H1 (cell line): ENCODE measurements around the gene FBXO46. TPM values are rescaled to one million over a fixed set of nuclear protein-coding genes. Genes with fewer than 3 reads are reported as not detected.
A peak's percentile ranks its signal among the peaks of the same experiment; 100 is the strongest.

Source experiments
- CTCF ChIA-PET: fragments of 300-600 bp; sonication (Branson Sonifier 250); formaldehyde crosslinking; loops from one replicate; lab custom pipeline; 2021; ENCODE audit not compliant: partially characterized antibody; lab: Charles Lee
- POLR2A ChIA-PET: fragments of 300-600 bp; sonication (Branson Sonifier 250); formaldehyde crosslinking; loops from one replicate; lab custom pipeline; 2021; ENCODE audit warnings: inconsistent platforms; ENCODE audit not compliant: partially characterized antibody; lab: Charles Lee
- DNase-seq, 2 experiments: peaks; one replicate each; pipeline versions ENCODE4 v3.0.0 to v3.0.0-alpha.2; 2010 to 2022; ENCODE audit warnings: low spot score in 2 of 2, low read depth in 1 of 2, mixed read lengths in 1 of 2
- FAIRE-seq: peaks from 2 replicates; lab custom pipeline; 2011; peaks lifted over from hg19 to GRCh38; lab: Jason Lieb, UNC
- H2AFZ ChIP-seq: 2 replicates; pipeline ENCODE4 v1.8.1; 2012; ENCODE audit warnings: low read length, inconsistent platforms
- H2AK5ac ChIP-seq: 2 replicates; pipeline ENCODE4 v1.6.1; 2013; ENCODE audit warnings: low read depth, low read length
- H2BK120ac ChIP-seq: replicated peaks from 2 replicates; pipeline ENCODE3; 2013; ENCODE audit warnings: low read depth, low read length, inconsistent platforms
- H2BK12ac ChIP-seq: 2 replicates; pipeline ENCODE4 v1.6.1; 2013; ENCODE audit warnings: low read depth, low read length
- H2BK15ac ChIP-seq: 2 replicates; pipeline ENCODE4 v1.6.1; 2013; ENCODE audit warnings: low read length
- H2BK20ac ChIP-seq: 2 replicates; pipeline ENCODE4 v1.6.1; 2013; ENCODE audit warnings: low read length
- H2BK5ac ChIP-seq: 2 replicates; pipeline ENCODE4 v1.6.1; 2013; ENCODE audit warnings: low read depth, low read length
- H3K14ac ChIP-seq: 2 replicates; pipeline ENCODE4 v1.6.1; 2013; ENCODE audit warnings: inconsistent platforms; ENCODE audit not compliant: insufficient read length
- H3K18ac ChIP-seq: 2 replicates; pipeline ENCODE4 v1.6.1; 2013; ENCODE audit warnings: low read length; ENCODE audit errors: extremely low read depth
- H3K23ac ChIP-seq: 2 replicates; pipeline ENCODE4 v1.6.1; 2013; ENCODE audit warnings: inconsistent platforms; ENCODE audit not compliant: insufficient read length
- H3K23me2 ChIP-seq: 2 replicates; pipeline ENCODE4 v1.6.1; 2013; ENCODE audit warnings: low read depth, low read length
- H3K27ac ChIP-seq: 2 replicates; pipeline ENCODE4 v1.6.1; 2011; ENCODE audit warnings: low read depth, low read length, inconsistent platforms
- H3K27me3 ChIP-seq, 4 experiments: replicated peaks in 1 of 4; 1 replicate in 1 of 4; 2 replicates in 3 of 4; pipeline versions ENCODE4 v1.6.1 to v1.8.1; 2011 to 2013; ENCODE audit warnings: low read length in 3 of 4, mild to moderate bottlenecking in 3 of 4, inconsistent platforms in 2 of 4, mixed read lengths in 2 of 4, moderate library complexity in 1 of 4; ENCODE audit not compliant: control insufficient read depth in 3 of 4, insufficient read depth in 3 of 4; ENCODE audit errors: extremely low read depth in 1 of 4
- H3K36me3 ChIP-seq, 4 experiments: 2 replicates each; pipeline versions ENCODE4 v1.6.1 to v1.8.1; 2011 to 2013; ENCODE audit warnings: mild to moderate bottlenecking in 4 of 4, low read length in 3 of 4, moderate library complexity in 2 of 4, control low read depth in 1 of 4, inconsistent platforms in 1 of 4; ENCODE audit not compliant: insufficient read depth in 4 of 4, control insufficient read depth in 2 of 4
- H3K4ac ChIP-seq: replicated peaks from 2 replicates; pipeline ENCODE3; 2013; ENCODE audit warnings: low read length, low read depth, mixed read lengths, inconsistent platforms; ENCODE audit not compliant: insufficient read length
- H3K4me1 ChIP-seq, 4 experiments: replicated peaks in 1 of 4; 1 replicate in 1 of 4; 2 replicates in 3 of 4; pipeline versions ENCODE4 v1.6.1 to v1.8.1; 2011 to 2013; ENCODE audit warnings: low read length in 3 of 4, inconsistent platforms in 2 of 4, mixed read lengths in 1 of 4; ENCODE audit not compliant: insufficient read depth in 4 of 4, control insufficient read depth in 3 of 4
- H3K4me2 ChIP-seq, 2 experiments: 2 replicates each; pipeline versions ENCODE4 v1.6.1 to v1.8.1; 2011 to 2013; ENCODE audit warnings: low read depth in 2 of 2, low read length in 2 of 2, control low read depth in 1 of 2, inconsistent platforms in 1 of 2, mild to moderate bottlenecking in 1 of 2; ENCODE audit not compliant: insufficient read depth in 1 of 2
- H3K4me3 ChIP-seq, 4 experiments: fragments of 200-600, 300-600 bp in 1 of 4; sonication (generic), shearing (Covaris generic), sonication (Bioruptor Twin) in 1 of 4; 2 replicates each; pipeline versions ENCODE4 v1.5.1 to v1.8.1; 2011 to 2016; ENCODE audit warnings: low read length in 4 of 4, low read depth in 3 of 4, control low read depth in 2 of 4, inconsistent platforms in 2 of 4, mild to moderate bottlenecking in 2 of 4, mixed read lengths in 1 of 4, moderate library complexity in 1 of 4; ENCODE audit not compliant: insufficient read depth in 2 of 4; ENCODE audit errors: extremely low read depth in 1 of 4
- H3K56ac ChIP-seq: replicated peaks from 2 replicates; pipeline ENCODE3; 2013; ENCODE audit warnings: low read depth, mild to moderate bottlenecking, mixed read lengths, low read length, inconsistent platforms; ENCODE audit not compliant: insufficient read length
- H3K79me1 ChIP-seq: 2 replicates; pipeline ENCODE4 v1.6.1; 2013; ENCODE audit warnings: low read depth, low read length, control low read depth
- H3K79me2 ChIP-seq, 2 experiments: 2 replicates each; pipeline versions ENCODE4 v1.6.1 to v1.8.1; 2012 to 2013; ENCODE audit warnings: low read length in 2 of 2, mild to moderate bottlenecking in 2 of 2, inconsistent platforms in 1 of 2; ENCODE audit not compliant: insufficient read depth in 2 of 2, control insufficient read depth in 1 of 2
- H3K9ac ChIP-seq, 4 experiments: replicated peaks in 1 of 4; 1 replicate in 1 of 4; 2 replicates in 3 of 4; pipeline versions ENCODE4 v1.6.1 to v1.8.1; 2011 to 2013; ENCODE audit warnings: low read depth in 3 of 4, low read length in 3 of 4, control low read depth in 2 of 4, mild to moderate bottlenecking in 2 of 4, moderate library complexity in 2 of 4, inconsistent platforms in 1 of 4; ENCODE audit errors: extremely low read depth in 1 of 4
- H3K9me3 ChIP-seq, 2 experiments: 2 replicates each; pipeline versions ENCODE4 v1.6.1 to v1.8.1; 2012 to 2013; ENCODE audit warnings: mild to moderate bottlenecking in 2 of 2, moderate library complexity in 2 of 2, control low read depth in 1 of 2, inconsistent platforms in 1 of 2, low read depth in 1 of 2, low read length in 1 of 2, mixed read lengths in 1 of 2; ENCODE audit not compliant: insufficient read depth in 2 of 2
- H4K20me1 ChIP-seq, 2 experiments: replicated peaks in 1 of 2; 2 replicates each; pipeline versions ENCODE3 to v1.8.1; 2011 to 2013; ENCODE audit warnings: inconsistent platforms in 2 of 2, low read length in 2 of 2, mild to moderate bottlenecking in 1 of 2; ENCODE audit not compliant: insufficient read depth in 2 of 2, control insufficient read depth in 1 of 2
- H4K5ac ChIP-seq: 2 replicates; pipeline ENCODE4 v1.6.1; 2013; ENCODE audit warnings: low read length, low read depth, mixed read lengths, inconsistent platforms; ENCODE audit not compliant: insufficient read length
- H4K8ac ChIP-seq: 2 replicates; pipeline ENCODE4 v1.8.0; 2013; ENCODE audit warnings: mild to moderate bottlenecking, moderate library complexity, low read length, inconsistent platforms; ENCODE audit not compliant: insufficient read depth; ENCODE audit errors: extremely low read depth
- H4K91ac ChIP-seq: replicated peaks from 2 replicates; pipeline ENCODE3; 2013; ENCODE audit warnings: low read length, mixed read lengths, inconsistent platforms; ENCODE audit not compliant: insufficient read length
- CTCF ChIP-seq, 3 experiments: IDR thresholded peaks; 1 replicate in 2 of 3; 2 replicates in 1 of 3; pipeline versions ENCODE4 v1.5.1 to v1.6.1; 2011; ENCODE audit warnings: low read length in 3 of 3, mild to moderate bottlenecking in 3 of 3, inconsistent platforms in 2 of 3, low read depth in 1 of 3, moderate library complexity in 1 of 3; ENCODE audit not compliant: insufficient read depth in 1 of 3; ENCODE audit errors: control extremely low read depth in 1 of 3
- POLR2A ChIP-seq, 2 experiments: IDR thresholded peaks; 1 replicate in 1 of 2; 2 replicates in 1 of 2; pipeline ENCODE4 v1.6.1; 2011; ENCODE audit warnings: low read depth in 2 of 2, low read length in 2 of 2, mild to moderate bottlenecking in 2 of 2; ENCODE audit errors: control extremely low read depth in 1 of 2
- RAD21 ChIP-seq, 2 experiments: IDR thresholded peaks in 1 of 2; conservative IDR thresholded peaks in 1 of 2; 2 replicates each; pipeline ENCODE4 v1.6.1; 2011; ENCODE audit warnings: low read depth in 2 of 2, low read length in 2 of 2, improper control_type of control experiment in 1 of 2, inconsistent platforms in 1 of 2, mild to moderate bottlenecking in 1 of 2, moderate library complexity in 1 of 2
- WGBS, 2 experiments: shearing (Covaris generic) in 1 of 2; methylation state at CpG; one replicate each; pipeline versions ENCODE4 v1.1.6 to v1.1.7; 2013 to 2015; ENCODE audit warnings: low lambda C conversion rate in 2 of 2, mixed read lengths in 2 of 2, inconsistent platforms in 1 of 2, low coverage in 1 of 2, missing lambda C conversion rate in 1 of 2; ENCODE audit not compliant: insufficient replicate concordance in 2 of 2, insufficient coverage in 1 of 2, insufficient read length in 1 of 2; ENCODE audit errors: extremely low coverage in 1 of 2, missing lambda C conversion rate in 1 of 2; 5-methylcytosine and 5-hydroxymethylcytosine counted together
- polyA plus RNA-seq, 7 experiments: library from polyadenylated mRNA; depleted of rRNA in 3 of 7; stranded (reverse) in 5 of 7; unstranded in 2 of 7; fragments of >200 nt in 5 of 7; fragments of 200-250 nt in 2 of 7; gene quantifications; 1 replicate in 5 of 7; 2 replicates in 1 of 7; 4 replicates in 1 of 7; pipeline versions ENCODE4 v1.2.1 to v1.2.3, GENCODE V29; 2011 to 2013; ENCODE audit warnings: missing spikeins in 2 of 7, mixed read lengths in 2 of 7
- total RNA-seq: library from RNA; stranded (reverse); fragmentation: NEBNext Ultra II Directional; extraction: Animal tissue kit (Norgen Biotek cat#: 25700); gene quantifications from 2 replicates; pipeline ENCODE4 v1.2.1, GENCODE V29; 2021

FBXO46 gene
- total and polyA plus RNA-seq, 2 of the 8 experiments (the other 6 are each of a cell fraction or from before 2014, with no cell fraction given) = 11.2 to 38.9 TPM

DNA sequence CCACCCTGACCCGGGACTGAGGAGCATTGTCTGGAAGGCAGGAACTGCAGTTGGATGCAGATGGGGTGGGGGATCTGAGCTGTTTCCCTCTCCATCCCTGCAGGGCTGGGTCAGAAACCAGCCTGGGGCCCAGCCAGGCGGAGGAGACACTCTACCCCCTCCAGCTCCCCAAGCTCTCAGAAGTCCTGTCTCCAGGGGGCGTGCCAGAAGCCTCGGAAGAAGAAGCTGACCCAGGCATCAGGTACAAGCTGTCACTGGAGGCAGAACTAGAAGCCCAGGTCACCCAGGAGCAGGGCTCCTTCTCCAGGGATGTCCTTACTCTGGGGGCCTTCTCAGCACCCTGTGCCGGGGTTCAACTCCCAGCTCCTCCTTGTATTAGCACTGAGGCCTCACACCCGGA is 22.9 kb upstream of the FBXO46 start:
- no peak overlapping the region for H3K4me2 ChIP-seq
- WGBS, 2 experiments = 65% methylated on average over 6 of the region's 6 CpGs; no CpG with 5 or more reads in 1 of the 2 experiments
- TF ChIP-seq RAD21 (IDR thresholded peaks at IDR 0.05 in 1 of 2, conservative IDR thresholded peaks at IDR 0.05 in 1 of 2; ENCODE audit: low read depth in 2 of 2, low read length in 2 of 2) (peak; percentile 17 to 39; a peak in 3 of 4 replicates), CTCF (IDR thresholded peaks at IDR 0.05; ENCODE audit: control extremely low read depth in 1 of 3, insufficient read depth in 1 of 3, low read depth in 1 of 3, low read length in 3 of 3) (peak; percentile 35 to 55 (median 39); a peak in 3 of 4 replicates), POLR2A (IDR thresholded peaks at IDR 0.05; ENCODE audit: control extremely low read depth in 1 of 2, low read depth in 2 of 2, low read length in 2 of 2) (no peak)
- H2AFZ ChIP-seq = no peak overlapping the region; the same call in 1 of the 2 replicates
- no peak overlapping the region for H3K18ac ChIP-seq
- no peak overlapping the region for H3K14ac ChIP-seq
- peaks cover 2% of the 10 kb centered on the region; the same call in 1 of the 2 replicates for H3K23me2 ChIP-seq
- no peaks in the 10 kb centered on the region for H3K9me3 ChIP-seq
- no peak overlapping the region for H2BK120ac ChIP-seq
- H3K27ac ChIP-seq = no peak overlapping the region
- H3K4ac ChIP-seq = no peak overlapping the region
- no peak overlapping the region for H2AK5ac ChIP-seq
- H4K5ac ChIP-seq = no peak overlapping the region
- H2BK20ac ChIP-seq = no peak overlapping the region
- H3K27me3 ChIP-seq = no peaks in the 10 kb centered on the region
- H4K8ac ChIP-seq = peak overlapping the region; percentile 45; the same call in 1 of the 2 replicates
- H2BK12ac ChIP-seq = peak overlapping the region; percentile 50; the same call in 1 of the 2 replicates
- H3K56ac ChIP-seq = no peak overlapping the region
- ChIA-PET POLR2A (interaction anchor here (0.6 to 12.9 kb wide), 4 partner anchors 15 to 40 kb away, joined by 3 to 153 read pairs (median 4); partner anchors contain the start of genes FBXO46 and SIX5), CTCF (interaction anchor here (0.6 to 3.0 kb wide), 15 partner anchors 9 to 61 kb away, joined by 3 to 16 read pairs (median 7); partner anchors contain the start of genes MEIOSIN and QPCTL)
- no peak overlapping the region for H3K23ac ChIP-seq
- H2BK5ac ChIP-seq = no peak overlapping the region
- H3K79me1 ChIP-seq = no peaks in the 10 kb centered on the region
- H3K9ac ChIP-seq = no peak overlapping the region
- H3K36me3 ChIP-seq = no peaks in the 10 kb centered on the region
- no peak overlapping the region for H3K4me3 ChIP-seq
- DNase-seq (peak in 1 of 2 experiments; percentile 77), FAIRE-seq (no peak)
- H4K91ac ChIP-seq = no peak overlapping the region
- no peak overlapping the region for H2BK15ac ChIP-seq
- H3K4me1 ChIP-seq = peaks cover 0 to 6% (median 0%) of the 10 kb centered on the region in 4 experiments; a peak in 1 of 7 replicates
- H4K20me1 ChIP-seq = no peaks in the 10 kb centered on the region
- H3K79me2 ChIP-seq = no peaks in the 10 kb centered on the region
